HCT116 (cell line): ENCODE results near the gene SEPTIN5. TPM values are rescaled to one million over a fixed set of nuclear protein-coding genes. Genes with fewer than 3 reads are reported as not detected.

Source experiments
- ATAC-seq: fragments of 200-7000 bp; cut with Tn5 transposase; 2 replicates; pipeline ENCODE4 v1.9.1; 2020; ENCODE audit warnings: mild to moderate bottlenecking, moderate library complexity
- BruUV-seq: library from RNA; stranded (reverse); fragments of 400-500 nt; replicated peaks from 2 replicates; lab custom pipeline; 2021; lab: Mats Ljungman, UMichigan
- CTCF ChIA-PET: fragments of 300-600 bp; sonication (Branson Sonifier 250); formaldehyde crosslinking; loops from one replicate; lab custom pipeline; 2021; ENCODE audit warnings: antibody characterized with exemption; lab: Charles Lee
- POLR2A ChIA-PET: fragments of 300-600, 350-600 bp; sonication (Branson Sonifier 250); formaldehyde crosslinking; loops from one replicate; lab custom pipeline; 2021; ENCODE audit warnings: antibody characterized with exemption; lab: Charles Lee
- RAD21 ChIA-PET, 2 experiments: fragments of 300-600 bp; sonication (Branson Sonifier 250); formaldehyde crosslinking; loops; one replicate each; lab custom pipeline; 2023; ENCODE audit warnings: low total read pairs in 2 of 2; ENCODE audit not compliant: uncharacterized antibody in 2 of 2, unreplicated experiment in 2 of 2, low non-redundant PET in 1 of 2; lab: Charles Lee
- DNase-seq: peaks from one replicate; pipeline ENCODE4 v3.0.0-alpha.2; 2010; ENCODE audit warnings: low read depth, low spot score
- H2AFZ ChIP-seq: fragments of 200-600 bp; shearing (Covaris generic), sonication (generic); 2 replicates; pipeline ENCODE4 v1.6.1; 2017; ENCODE audit warnings: low read depth, mixed run types, mixed read lengths, antibody characterized with exemption, low read length; ENCODE audit not compliant: poor library complexity, severe bottlenecking
- H3K27ac ChIP-seq: 2 replicates; pipeline ENCODE4 v1.5.1; 2012; ENCODE audit warnings: low read depth, low read length
- H3K27me3 ChIP-seq: fragments of 200-600 bp; sonication (generic); 2 replicates; pipeline ENCODE4 v1.6.1; 2016; ENCODE audit warnings: mixed run types, low read length, mixed read lengths; ENCODE audit not compliant: insufficient read depth
- H3K36me3 ChIP-seq, 2 experiments: fragments of 200-500 bp in 1 of 2; fragments of 200-600 bp in 1 of 2; sonication (Bioruptor generic) in 1 of 2; sonication (generic) in 1 of 2; 2 replicates each; pipeline versions ENCODE4 v1.5.1 to v1.6.1; 2014 to 2016; ENCODE audit warnings: low read length in 2 of 2, inconsistent platforms in 1 of 2, mixed read lengths in 1 of 2, mixed run types in 1 of 2; ENCODE audit not compliant: insufficient read depth in 2 of 2, control insufficient read depth in 1 of 2
- H3K4me1 ChIP-seq, 2 experiments: fragments of 200-600 bp in 1 of 2; sonication (generic) in 1 of 2; 2 replicates each; pipeline versions ENCODE4 v1.5.1 to v1.6.1; 2012 to 2017; ENCODE audit warnings: low read length in 2 of 2, inconsistent platforms in 1 of 2, mild to moderate bottlenecking in 1 of 2, mixed read lengths in 1 of 2, mixed run types in 1 of 2, moderate library complexity in 1 of 2; ENCODE audit not compliant: insufficient read depth in 2 of 2, control insufficient read depth in 1 of 2
- H3K4me2 ChIP-seq: fragments of 200-600 bp; sonication (generic); 2 replicates; pipeline ENCODE4 v1.6.1; 2017; ENCODE audit warnings: mixed run types, low read length, mixed read lengths
- H3K4me3 ChIP-seq, 2 experiments: fragments of 200-600 bp in 1 of 2; sonication (generic) in 1 of 2; replicated peaks in 1 of 2; 2 replicates each; pipeline ENCODE4 v1.5.1; 2011 to 2016; ENCODE audit warnings: low read length in 2 of 2, control low read depth in 1 of 2, low read depth in 1 of 2, mild to moderate bottlenecking in 1 of 2, mixed read lengths in 1 of 2, mixed run types in 1 of 2
- H3K79me2 ChIP-seq: fragments of 200-600 bp; sonication (generic); 2 replicates; pipeline ENCODE4 v1.6.1; 2017; ENCODE audit warnings: mild to moderate bottlenecking, mixed run types, low read length, moderate library complexity, mixed read lengths; ENCODE audit not compliant: insufficient read depth
- H3K9ac ChIP-seq: fragments of 200-600 bp; sonication (generic); 2 replicates; pipeline ENCODE4 v1.6.1; 2016; ENCODE audit warnings: low read length, mixed read lengths
- H3K9me2 ChIP-seq: fragments of 200-600 bp; sonication (generic), shearing (Covaris generic); 2 replicates; pipeline ENCODE4 v1.6.1; 2017; ENCODE audit warnings: mixed run types, mild to moderate bottlenecking, moderate library complexity; ENCODE audit not compliant: insufficient read depth
- H3K9me3 ChIP-seq, 2 experiments: fragments of 200-500 bp in 1 of 2; fragments of 200-600 bp in 1 of 2; sonication (Bioruptor generic) in 1 of 2; sonication (generic) in 1 of 2; 2 replicates each; pipeline ENCODE4 v1.6.1; 2014 to 2017; ENCODE audit warnings: low read length in 2 of 2, mixed read lengths in 2 of 2, inconsistent platforms in 1 of 2, low read depth in 1 of 2, mild to moderate bottlenecking in 1 of 2, mixed run types in 1 of 2, moderate library complexity in 1 of 2; ENCODE audit not compliant: control insufficient read depth in 1 of 2, insufficient read depth in 1 of 2
- H4K20me1 ChIP-seq: fragments of 200-600 bp; sonication (generic), shearing (Covaris generic); 2 replicates; pipeline ENCODE4 v1.6.1; 2017; ENCODE audit warnings: mixed run types, mild to moderate bottlenecking, moderate library complexity; ENCODE audit not compliant: insufficient read depth
- CEBPB ChIP-seq: IDR thresholded peaks from 2 replicates; pipeline ENCODE4 v1.6.1; 2012; ENCODE audit warnings: low read depth
- EGR1 ChIP-seq: IDR thresholded peaks from 2 replicates; pipeline ENCODE4 v1.6.1; 2012; ENCODE audit warnings: low read depth
- ELF1 ChIP-seq: IDR thresholded peaks from 2 replicates; pipeline ENCODE4 v1.6.1; 2012; ENCODE audit warnings: low read depth, borderline replicate concordance
- EZH2 ChIP-seq: fragments of 200-600 bp; sonication (generic); IDR thresholded peaks from 2 replicates; pipeline ENCODE4 v1.6.1; 2017; ENCODE audit warnings: antibody characterized with exemption, mixed run types
- EZH2phosphoT487 ChIP-seq: fragments of 200-600 bp; IDR thresholded peaks from 2 replicates; pipeline ENCODE4 v1.6.1; 2018; ENCODE audit warnings: antibody characterized with exemption, borderline replicate concordance
- JUND ChIP-seq: IDR thresholded peaks from 2 replicates; pipeline ENCODE4 v1.6.1; 2012
- POLR2A ChIP-seq: IDR thresholded peaks from 2 replicates; pipeline ENCODE4 v1.7.0; 2011; ENCODE audit warnings: borderline replicate concordance; ENCODE audit not compliant: insufficient read depth, insufficient read length; ENCODE audit errors: extremely low read depth
- POLR2AphosphoS5 ChIP-seq: IDR thresholded peaks from 2 replicates; pipeline ENCODE4 v1.6.1; 2011; ENCODE audit warnings: mild to moderate bottlenecking, low read depth, low read length, moderate library complexity
- RAD21 ChIP-seq: IDR thresholded peaks from 2 replicates; pipeline ENCODE4 v1.6.1; 2012; ENCODE audit warnings: low read depth, mild to moderate bottlenecking
- SP1 ChIP-seq: IDR thresholded peaks from 2 replicates; pipeline ENCODE4 v1.6.1; 2012; ENCODE audit warnings: low read depth
- TCF7L2 ChIP-seq: IDR thresholded peaks from 2 replicates; pipeline ENCODE4 v1.7.0; 2011; ENCODE audit warnings: borderline replicate concordance, inconsistent platforms; ENCODE audit not compliant: insufficient read depth, insufficient read length; ENCODE audit errors: extremely low read depth
- YY1 ChIP-seq: IDR thresholded peaks from 2 replicates; pipeline ENCODE4 v1.6.1; 2011; ENCODE audit warnings: low read length, low read depth, moderate library complexity, mild to moderate bottlenecking; ENCODE audit not compliant: insufficient replicate concordance; ENCODE audit errors: extremely low read depth
- ZFX ChIP-seq: fragments of 450-650 bp; IDR thresholded peaks from 2 replicates; pipeline ENCODE4 v1.6.1; 2017
- intact Hi-C: fragments of 100-400 bp; cut with micrococcal nuclease; formaldehyde crosslinking; loops from 2 replicates; pipeline ENCODE4 v1.10.0; 2022
- total RNA-seq: library from RNA; stranded (reverse); gene quantifications from one replicate; pipeline ENCODE4 v1.2.1, GENCODE V29; 2021; ENCODE audit not compliant: unreplicated experiment
- TF ChIP-seq, protein P1 (sequence below): IDR thresholded peaks from 2 replicates; pipeline ENCODE4 v1.6.1; 2012
- TF ChIP-seq, protein P2 (sequence below): IDR thresholded peaks from 2 replicates; pipeline ENCODE4 v1.6.1; 2011; ENCODE audit warnings: mild to moderate bottlenecking, low read length, moderate library complexity; ENCODE audit not compliant: insufficient replicate concordance; ENCODE audit errors: extremely low read depth
- TF ChIP-seq, protein P3 (sequence below), 3 experiments: fragments of 200-600 bp in 1 of 3; sonication (generic) in 1 of 3; IDR thresholded peaks in 2 of 3; conservative IDR thresholded peaks in 1 of 3; 2 replicates each; pipeline ENCODE4 v1.5.1; 2012 to 2017; ENCODE audit warnings: low read depth in 2 of 3, low read length in 2 of 3, antibody characterized with exemption in 1 of 3, borderline replicate concordance in 1 of 3, control low read depth in 1 of 3, mild to moderate bottlenecking in 1 of 3, mixed read lengths in 1 of 3, mixed run types in 1 of 3, moderate library complexity in 1 of 3; ENCODE audit not compliant: insufficient read depth in 1 of 3

The SEPTIN5 gene
- total RNA-seq, 1 experiment from 2014 or later = 9.0 TPM

DNA sequence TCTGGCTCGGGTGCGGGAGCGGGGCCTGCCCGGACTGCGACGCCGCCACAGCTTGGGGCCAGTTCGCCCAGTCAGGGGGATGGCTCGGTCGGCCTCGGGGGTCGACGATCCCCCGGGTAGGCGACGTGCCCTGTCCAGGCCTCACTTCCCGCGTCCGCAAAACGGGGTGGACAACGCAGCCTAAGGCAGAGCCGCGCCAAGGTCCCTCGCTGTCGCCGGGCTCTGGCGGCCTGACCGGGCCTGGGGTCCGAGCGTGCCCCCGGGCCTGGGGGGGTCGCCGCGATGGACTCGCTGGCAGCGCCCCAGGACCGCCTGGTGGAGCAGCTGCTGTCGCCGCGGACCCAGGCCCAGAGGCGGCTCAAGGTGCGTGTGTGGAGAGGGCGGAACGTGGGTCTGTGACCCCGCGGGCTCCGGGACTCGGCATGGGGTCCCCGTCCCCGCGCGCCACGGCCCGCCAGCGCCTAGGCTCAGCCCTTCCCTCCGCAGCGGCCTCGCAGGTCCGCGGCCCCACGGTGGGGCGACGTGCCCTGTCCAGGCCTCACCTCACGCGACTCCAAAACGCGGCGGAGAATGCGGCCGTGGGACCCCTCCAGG is 4.2 kb downstream of the SEPTIN5 start:
- H3K4me2 ChIP-seq = peak overlapping the region; percentile 73
- no TSS peak for BruUV-seq
- peak overlapping the region; percentile 46 for H3K9ac ChIP-seq
- no peak for ATAC-seq
- TF ChIP-seq EGR1 (no peak), ZFX (peak; percentile 46; the same call in 1 of the 2 replicates)
- H3K9me2 ChIP-seq = no peaks in the 10 kb centered on the region
- H4K20me1 ChIP-seq = no peaks in the 10 kb centered on the region
- no peaks in the 10 kb centered on the region; a peak in 1 of 4 replicates for H3K36me3 ChIP-seq
- H3K4me1 ChIP-seq = peaks cover 17 to 40% of the 10 kb centered on the region in 2 experiments
- ChIA-PET CTCF (interaction anchor here (0.7 kb wide), 1 partner anchor 12 kb away, joined by 3 read pairs; no protein-coding TSS in a partner anchor), RAD21 (no interaction called here), POLR2A (no interaction called here)
- H3K9me3 ChIP-seq = no peaks in the 10 kb centered on the region
- H3K27me3 ChIP-seq = no peaks in the 10 kb centered on the region
- no peak overlapping the region for H2AFZ ChIP-seq
- H3K4me3 ChIP-seq = peak overlapping the region; percentile 20 to 52; a peak in 3 of 4 replicates
- DNase-seq = no peak
- intact Hi-C loops = loop anchor here (1.0 to 10.0 kb wide), 3 partner anchors 36 to 424 kb away; partner anchors contain the start of gene CLTCL1
- no peaks in the 10 kb centered on the region for H3K79me2 ChIP-seq
- peak overlapping the region; percentile 84; the same call in 1 of the 2 replicates for H3K27ac ChIP-seq

DNA sequence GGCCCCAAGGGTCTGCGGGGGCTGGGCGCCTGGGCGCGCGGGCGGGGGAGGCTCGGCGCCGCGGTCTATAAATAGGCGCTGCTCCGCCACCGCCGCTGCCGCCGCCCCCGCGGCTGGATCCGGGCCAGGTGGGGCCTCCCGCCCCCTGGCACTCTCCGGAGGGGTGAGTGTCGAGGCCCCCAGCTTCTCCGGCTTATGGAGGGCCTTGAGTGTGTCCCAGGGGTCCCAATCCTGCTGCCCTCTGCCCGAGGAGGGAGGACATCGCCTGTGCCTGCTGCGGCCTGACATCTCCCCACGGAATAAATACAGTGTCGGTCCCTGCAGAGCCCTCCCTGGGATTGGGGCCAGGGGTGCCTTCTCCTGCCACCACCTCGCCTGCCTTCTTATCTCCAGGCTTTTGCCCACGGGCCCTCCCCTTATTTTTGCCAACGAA is 4.8 kb downstream of the SEPTIN5 start:
- peaks cover 17 to 38% of the 10 kb centered on the region in 2 experiments for H3K4me1 ChIP-seq
- RAD21 ChIA-PET = no interaction called here
- H4K20me1 ChIP-seq = no peaks in the 10 kb centered on the region
- POLR2A ChIA-PET = no interaction called here
- no peak overlapping the region for H2AFZ ChIP-seq
- no peaks in the 10 kb centered on the region for H3K27me3 ChIP-seq
- H3K4me2 ChIP-seq = no peak overlapping the region
- DNase-seq = no peak
- H3K9ac ChIP-seq = no peak overlapping the region
- intact Hi-C loops = loop anchor here (5.0 to 10.0 kb wide), 2 partner anchors 37 to 424 kb away; partner anchors contain the start of gene CLTCL1
- CTCF ChIA-PET = interaction anchor here (1.1 kb wide), 1 partner anchor 11 kb away, joined by 3 read pairs; no protein-coding TSS in a partner anchor
- H3K79me2 ChIP-seq = no peaks in the 10 kb centered on the region
- no peak for ATAC-seq
- no peaks in the 10 kb centered on the region; a peak in 1 of 4 replicates for H3K36me3 ChIP-seq
- H3K4me3 ChIP-seq = no peak overlapping the region
- no peaks in the 10 kb centered on the region for H3K9me2 ChIP-seq
- H3K27ac ChIP-seq = no peak overlapping the region; the same call in 1 of the 2 replicates
- no TSS peak for BruUV-seq
- H3K9me3 ChIP-seq = no peaks in the 10 kb centered on the region
- TF ChIP-seq EGR1 = no peak
- no peak for TF ChIP-seq EZH2phosphoT487
- TF ChIP-seq, protein P1, sequence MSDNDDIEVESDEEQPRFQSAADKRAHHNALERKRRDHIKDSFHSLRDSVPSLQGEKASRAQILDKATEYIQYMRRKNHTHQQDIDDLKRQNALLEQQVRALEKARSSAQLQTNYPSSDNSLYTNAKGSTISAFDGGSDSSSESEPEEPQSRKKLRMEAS = no peak
- no peak for TF ChIP-seq JUND
- TF ChIP-seq ELF1 = no peak
- TF ChIP-seq, protein P2, sequence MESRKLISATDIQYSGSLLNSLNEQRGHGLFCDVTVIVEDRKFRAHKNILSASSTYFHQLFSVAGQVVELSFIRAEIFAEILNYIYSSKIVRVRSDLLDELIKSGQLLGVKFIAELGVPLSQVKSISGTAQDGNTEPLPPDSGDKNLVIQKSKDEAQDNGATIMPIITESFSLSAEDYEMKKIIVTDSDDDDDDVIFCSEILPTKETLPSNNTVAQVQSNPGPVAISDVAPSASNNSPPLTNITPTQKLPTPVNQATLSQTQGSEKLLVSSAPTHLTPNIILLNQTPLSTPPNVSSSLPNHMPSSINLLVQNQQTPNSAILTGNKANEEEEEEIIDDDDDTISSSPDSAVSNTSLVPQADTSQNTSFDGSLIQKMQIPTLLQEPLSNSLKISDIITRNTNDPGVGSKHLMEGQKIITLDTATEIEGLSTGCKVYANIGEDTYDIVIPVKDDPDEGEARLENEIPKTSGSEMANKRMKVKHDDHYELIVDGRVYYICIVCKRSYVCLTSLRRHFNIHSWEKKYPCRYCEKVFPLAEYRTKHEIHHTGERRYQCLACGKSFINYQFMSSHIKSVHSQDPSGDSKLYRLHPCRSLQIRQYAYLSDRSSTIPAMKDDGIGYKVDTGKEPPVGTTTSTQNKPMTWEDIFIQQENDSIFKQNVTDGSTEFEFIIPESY = no peak
- no peak for TF ChIP-seq YY1
- no peak for TF ChIP-seq ZFX
- no peak for TF ChIP-seq POLR2AphosphoS5
- no peak for TF ChIP-seq TCF7L2
- TF ChIP-seq, protein P3, sequence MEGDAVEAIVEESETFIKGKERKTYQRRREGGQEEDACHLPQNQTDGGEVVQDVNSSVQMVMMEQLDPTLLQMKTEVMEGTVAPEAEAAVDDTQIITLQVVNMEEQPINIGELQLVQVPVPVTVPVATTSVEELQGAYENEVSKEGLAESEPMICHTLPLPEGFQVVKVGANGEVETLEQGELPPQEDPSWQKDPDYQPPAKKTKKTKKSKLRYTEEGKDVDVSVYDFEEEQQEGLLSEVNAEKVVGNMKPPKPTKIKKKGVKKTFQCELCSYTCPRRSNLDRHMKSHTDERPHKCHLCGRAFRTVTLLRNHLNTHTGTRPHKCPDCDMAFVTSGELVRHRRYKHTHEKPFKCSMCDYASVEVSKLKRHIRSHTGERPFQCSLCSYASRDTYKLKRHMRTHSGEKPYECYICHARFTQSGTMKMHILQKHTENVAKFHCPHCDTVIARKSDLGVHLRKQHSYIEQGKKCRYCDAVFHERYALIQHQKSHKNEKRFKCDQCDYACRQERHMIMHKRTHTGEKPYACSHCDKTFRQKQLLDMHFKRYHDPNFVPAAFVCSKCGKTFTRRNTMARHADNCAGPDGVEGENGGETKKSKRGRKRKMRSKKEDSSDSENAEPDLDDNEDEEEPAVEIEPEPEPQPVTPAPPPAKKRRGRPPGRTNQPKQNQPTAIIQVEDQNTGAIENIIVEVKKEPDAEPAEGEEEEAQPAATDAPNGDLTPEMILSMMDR (IDR thresholded peaks at IDR 0.05 in 2 of 3, conservative IDR thresholded peaks at IDR 0.05 in 1 of 3; ENCODE audit: borderline replicate concordance in 1 of 3, insufficient read depth in 1 of 3, low read depth in 2 of 3, low read length in 2 of 3) = no peak
- no peak for TF ChIP-seq POLR2A
- TF ChIP-seq SP1 = no peak
- no peak for TF ChIP-seq EZH2
- TF ChIP-seq CEBPB = no peak
- no peak for TF ChIP-seq RAD21
